OCI-LY7 (cell line): ENCODE data around the gene GPANK1. TPM values are rescaled to one million over a fixed set of nuclear protein-coding genes. Genes with fewer than 3 reads are reported as not detected.

ENCODE experiments used
- BruUV-seq: library from RNA; stranded (reverse); fragments of 400-500 nt; replicated peaks from 2 replicates; lab custom pipeline; 2021; lab: Mats Ljungman, UMichigan
- CTCF ChIA-PET: fragments of 300-600 bp; sonication (Branson Sonifier 250); formaldehyde crosslinking; loops from one replicate; lab custom pipeline; 2022; ENCODE audit warnings: antibody characterized with exemption; ENCODE audit not compliant: unreplicated experiment; lab: Charles Lee
- POLR2A ChIA-PET: fragments of 300-600 bp; sonication (Branson Sonifier 250); formaldehyde crosslinking; loops from one replicate; lab custom pipeline; 2022; ENCODE audit warnings: antibody characterized with exemption; lab: Charles Lee
- DNase-seq: peaks from one replicate; pipeline ENCODE4 v3.0.0-alpha.2; 2015; ENCODE audit warnings: low spot score
- H2AFZ ChIP-seq: fragments of 200-600 bp; sonication (generic), shearing (Covaris generic); 2 replicates; pipeline ENCODE4 v1.6.1; 2014; ENCODE audit warnings: mild to moderate bottlenecking, antibody characterized with exemption, low read length, moderate library complexity
- H3K27ac ChIP-seq: fragments of 200-600 bp; sonication (generic); 2 replicates; pipeline ENCODE4 v1.5.1; 2014; ENCODE audit warnings: mixed run types, low read depth, mild to moderate bottlenecking, moderate library complexity, low read length, inconsistent platforms; ENCODE audit not compliant: poor library complexity, severe bottlenecking
- H3K36me3 ChIP-seq: fragments of 200-600 bp; sonication (generic); 2 replicates; pipeline ENCODE4 v1.6.1; 2014; ENCODE audit warnings: mild to moderate bottlenecking, antibody characterized with exemption, low read length, moderate library complexity, mixed read lengths; ENCODE audit not compliant: insufficient read depth
- H3K4me1 ChIP-seq: fragments of 200-600 bp; sonication (generic); 2 replicates; pipeline ENCODE4 v1.5.1; 2014; ENCODE audit warnings: mild to moderate bottlenecking, low read length; ENCODE audit not compliant: insufficient read depth, poor library complexity, severe bottlenecking
- H3K4me2 ChIP-seq: fragments of 200-600 bp; sonication (generic); 2 replicates; pipeline ENCODE4 v1.6.1; 2014; ENCODE audit warnings: mild to moderate bottlenecking, low read length
- H3K4me3 ChIP-seq: fragments of 200-600 bp; sonication (generic); 2 replicates; pipeline ENCODE4 v1.5.1; 2014; ENCODE audit warnings: mild to moderate bottlenecking, low read depth, low read length; ENCODE audit not compliant: poor library complexity, severe bottlenecking
- H3K79me2 ChIP-seq: fragments of 200-600 bp; sonication (generic); 2 replicates; pipeline ENCODE4 v1.6.1; 2016; ENCODE audit warnings: low read depth, mild to moderate bottlenecking, low read length, moderate library complexity, mixed read lengths; ENCODE audit not compliant: insufficient read depth
- H3K9me2 ChIP-seq: fragments of 200-600 bp; sonication (generic); 2 replicates; pipeline ENCODE4 v1.6.1; 2016; ENCODE audit warnings: mild to moderate bottlenecking, low read length, mixed read lengths; ENCODE audit not compliant: insufficient read depth
- H3K9me3 ChIP-seq: fragments of 200-600 bp; sonication (generic); 2 replicates; pipeline ENCODE4 v1.6.1; 2014; ENCODE audit warnings: mild to moderate bottlenecking, mixed run types, low read length, mixed read lengths
- H4K20me1 ChIP-seq: fragments of 200-600 bp; sonication (generic); 2 replicates; pipeline ENCODE4 v1.6.1; 2014; ENCODE audit warnings: mild to moderate bottlenecking, antibody characterized with exemption, low read length, moderate library complexity, mixed read lengths; ENCODE audit not compliant: insufficient read depth
- CTCF ChIP-seq: fragments of 200-600 bp; sonication (generic); conservative IDR thresholded peaks from 2 replicates; pipeline ENCODE4 v1.5.1; 2014; ENCODE audit warnings: mild to moderate bottlenecking, antibody characterized with exemption, low read length, moderate library complexity, mixed read lengths
- EZH2phosphoT487 ChIP-seq: fragments of 200-600 bp; sonication (generic); IDR thresholded peaks from 2 replicates; pipeline ENCODE4 v1.6.1; 2018; ENCODE audit warnings: low read depth, borderline replicate concordance, mild to moderate bottlenecking, mixed run types, antibody characterized with exemption, low read length, moderate library complexity, mixed read lengths
- intact Hi-C: fragments of 100-400 bp; cut with micrococcal nuclease; formaldehyde crosslinking; loops from one replicate; pipeline ENCODE4 v1.10.0; 2022; ENCODE audit not compliant: unreplicated experiment
- total RNA-seq, 2 experiments: library from RNA; depleted of rRNA in 1 of 2; stranded (reverse); fragments of >200 nt in 1 of 2; shearing (Covaris generic) in 1 of 2; gene quantifications; 2 replicates each; pipeline ENCODE4 v1.2.3, GENCODE V29; 2014 to 2022

GPANK1 gene
- total RNA-seq, 2 experiments from 2014 or later = 34.3 to 40.7 TPM

GRCh38 chr6:31630177-31630934 lies 34.4 kb downstream of the GPANK1 start:
- H3K36me3 ChIP-seq = peaks cover 100% of the 10 kb centered on the region
- TF ChIP-seq EZH2phosphoT487 = no peak
- no peak for TF ChIP-seq CTCF
- no peak overlapping the region for H3K4me2 ChIP-seq
- no TSS peak for BruUV-seq
- intact Hi-C loops = no loop called here
- no peaks in the 10 kb centered on the region; the same call in 1 of the 2 replicates for H4K20me1 ChIP-seq
- no peaks in the 10 kb centered on the region for H3K4me1 ChIP-seq
- peaks cover 14% of the 10 kb centered on the region; the same call in 1 of the 2 replicates for H3K79me2 ChIP-seq
- ChIA-PET POLR2A (interaction anchor here (0.8 kb wide), 1 partner anchor 22 kb away, joined by 3 read pairs; the partner anchor contains the start of gene BAG6), CTCF (no interaction called here)
- H3K9me3 ChIP-seq = no peaks in the 10 kb centered on the region
- H3K4me3 ChIP-seq = no peak overlapping the region
- no peak for DNase-seq
- H3K27ac ChIP-seq = no peak overlapping the region
- no peak overlapping the region for H2AFZ ChIP-seq
- H3K9me2 ChIP-seq = no peaks in the 10 kb centered on the region

GRCh38 chr6:31629014-31629413 lies 35.8 kb downstream of the GPANK1 start:
- Histone ChIP-seq H3K27ac (no peak overlapping the region), H3K4me1 (no peaks in the 10 kb centered on the region), H3K9me2 (no peaks in the 10 kb centered on the region), H3K79me2 (peaks cover 21% of the 10 kb centered on the region), H4K20me1 (peaks cover 6% of the 10 kb centered on the region; the same call in 1 of the 2 replicates), H3K4me2 (no peak overlapping the region), H3K36me3 (peaks cover 100% of the 10 kb centered on the region), H3K4me3 (no peak overlapping the region), H2AFZ (no peak overlapping the region), H3K9me3 (no peaks in the 10 kb centered on the region)
- intact Hi-C loops = no loop called here
- no peak for DNase-seq
- ChIA-PET POLR2A (no interaction called here), CTCF (no interaction called here)
- no TSS peak for BruUV-seq
- no peak for TF ChIP-seq CTCF

- H4K20me1 ChIP-seq = peaks cover 6% of the 10 kb centered on the region
- peaks cover 33% of the 10 kb centered on the region for H3K79me2 ChIP-seq
- H2AFZ ChIP-seq = no peak overlapping the region
- intact Hi-C loops = no loop called here
- CTCF ChIA-PET = no interaction called here
- peaks cover 100% of the 10 kb centered on the region for H3K36me3 ChIP-seq
- no peak for DNase-seq
- H3K4me3 ChIP-seq = no peak overlapping the region
- H3K4me2 ChIP-seq = no peak overlapping the region
- H3K27ac ChIP-seq = no peak overlapping the region
- H3K9me3 ChIP-seq = no peaks in the 10 kb centered on the region
- peaks cover 1% of the 10 kb centered on the region for H3K4me1 ChIP-seq
- POLR2A ChIA-PET = interaction anchor here (1.2 to 1.3 kb wide), 2 partner anchors 15 to 24 kb away, joined by 3 to 4 read pairs; no protein-coding TSS in a partner anchor
- BruUV-seq = no TSS peak
- no peak for TF ChIP-seq EZH2phosphoT487
- TF ChIP-seq CTCF = no peak
- H3K9me2 ChIP-seq = no peaks in the 10 kb centered on the region
These were observed 37.0 kb downstream of the GPANK1 start for GRCh38 chr6:31627690-31628287.
